Measurements from ENCODE around the gene IFT52.

The IFT52 gene

DNA sequence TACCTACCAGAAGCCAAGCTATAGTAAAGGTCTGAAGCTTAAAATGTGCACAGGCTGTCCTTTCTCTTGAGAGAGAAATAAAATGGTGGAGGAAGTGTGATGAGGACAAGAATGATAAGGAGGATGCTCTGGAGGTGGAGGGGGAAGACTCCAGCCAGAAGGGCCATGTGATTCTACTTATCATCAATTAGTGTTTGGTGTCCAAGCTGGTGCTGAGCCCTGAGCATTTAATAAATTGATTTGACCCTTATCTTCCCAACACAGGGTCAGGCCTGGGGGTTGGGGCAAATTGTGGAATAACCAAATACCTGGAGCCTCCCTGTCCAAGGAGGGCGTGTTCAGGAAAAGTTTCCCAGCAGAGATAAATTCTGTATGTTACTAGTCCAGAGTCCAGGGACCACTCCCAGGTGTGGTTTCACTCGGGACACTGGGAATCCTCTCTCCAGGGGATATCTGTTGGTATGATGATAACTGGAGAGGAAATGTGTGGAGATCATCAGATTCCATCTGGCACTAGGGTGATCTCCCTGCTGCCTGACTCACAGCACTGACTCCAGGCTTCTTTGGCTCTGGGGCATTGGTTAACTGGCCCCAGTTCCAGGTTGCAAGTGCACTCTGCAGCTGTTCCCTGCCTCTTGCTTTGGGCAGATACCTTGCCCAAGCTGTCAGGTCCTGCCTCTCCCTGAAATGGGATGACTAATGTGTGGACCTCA, 72.4 kb downstream of the IFT52 start:
- no peak overlapping the region for H3K4me3 ChIP-seq (ENCODE audit: low read depth, low read length)
- DNase-seq (ENCODE audit: low read depth) = no peak
- TF ChIP-seq CTCF (conservative IDR thresholded peaks at IDR 0.05; ENCODE audit: low read depth, low read length) = no peak

DNA sequence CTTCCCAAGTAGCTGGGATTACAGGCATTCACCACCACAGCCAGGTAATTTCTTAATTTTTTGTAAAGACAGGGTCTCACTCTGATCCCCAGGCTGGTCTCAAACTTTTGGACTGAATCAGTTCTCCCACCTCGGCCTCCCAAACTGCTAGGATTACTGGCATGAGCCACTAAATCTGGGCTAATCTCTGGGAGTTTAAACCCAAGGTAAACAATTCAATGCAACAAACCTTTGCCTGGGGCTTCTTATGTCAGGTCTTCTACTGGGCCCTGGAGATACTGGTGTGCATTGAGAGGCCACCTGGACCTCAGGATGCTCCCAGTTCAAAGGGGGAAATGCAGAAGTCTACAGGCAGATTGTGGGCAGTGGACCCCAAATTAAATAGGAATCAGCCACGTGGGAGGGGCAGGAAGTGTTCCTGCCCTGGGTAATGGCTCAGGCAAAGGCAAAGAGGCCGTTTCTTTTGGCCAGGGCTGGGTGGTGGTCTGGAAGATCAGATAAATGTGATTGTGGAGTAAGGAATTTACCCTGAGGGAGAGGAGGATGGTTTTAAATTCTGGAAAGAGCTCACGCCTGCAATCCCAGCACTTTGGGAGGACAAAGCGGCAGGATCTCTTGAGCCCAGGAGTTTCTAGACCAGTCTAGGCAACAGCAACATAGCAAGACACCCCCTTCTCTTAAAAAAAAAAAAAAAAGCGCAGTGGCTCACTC, 74.9 kb downstream of the IFT52 start:
- no peak for DNase-seq (ENCODE audit: low read depth)
- no peak overlapping the region for H3K4me3 ChIP-seq (ENCODE audit: low read depth, low read length)
- no peak for TF ChIP-seq CTCF (conservative IDR thresholded peaks at IDR 0.05; ENCODE audit: low read depth, low read length)

DNA sequence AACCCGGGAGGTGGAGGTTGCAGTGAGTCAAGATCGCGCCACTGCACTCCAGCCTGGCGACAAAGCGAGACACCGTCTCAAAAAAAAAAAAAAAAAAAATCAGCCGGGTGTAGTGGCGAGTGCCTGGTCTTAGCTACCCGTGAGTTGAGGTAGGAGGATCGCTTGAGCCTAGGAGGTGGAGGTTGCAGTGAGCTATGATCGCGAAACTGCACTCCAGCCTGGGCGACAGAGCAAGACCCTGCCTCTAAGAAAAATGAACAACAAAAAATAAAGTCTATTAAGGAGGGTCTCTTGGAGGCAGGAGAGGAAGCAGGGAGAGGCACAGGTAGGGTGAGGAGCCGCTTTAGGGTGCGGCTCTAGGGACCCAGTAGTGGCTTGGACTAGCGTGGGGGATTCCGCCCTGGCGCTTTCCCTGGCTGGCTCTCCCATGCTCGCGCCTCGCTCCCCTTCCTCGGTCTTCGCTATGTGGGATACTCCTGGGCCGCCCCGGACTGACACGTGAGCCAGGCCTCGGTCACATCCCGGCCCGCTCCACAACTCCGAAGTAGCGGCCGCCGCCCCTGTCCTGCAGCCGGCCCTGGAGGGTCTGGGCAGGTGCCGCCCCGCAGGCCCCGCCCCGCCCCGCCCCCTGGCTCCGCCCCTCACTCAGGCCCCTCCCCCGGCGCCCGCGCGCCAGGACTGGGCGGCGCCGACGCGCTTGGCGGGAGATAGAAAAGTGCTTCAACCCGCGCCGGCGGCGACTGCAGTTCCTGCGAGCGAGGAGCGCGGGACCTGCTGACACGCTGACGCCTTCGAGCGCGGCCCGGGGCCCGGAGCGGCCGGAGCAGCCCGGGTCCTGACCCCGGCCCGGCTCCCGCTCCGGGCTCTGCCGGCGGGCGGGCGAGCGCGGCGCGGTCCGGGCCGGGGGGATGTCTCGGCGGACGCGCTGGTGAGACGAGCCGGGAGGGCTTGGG, 75.9 kb downstream of the IFT52 start, which contains the start of gene MYBL2:
Gene MYBL2, plus strand, starts transcription at position 739 of the 953 bp plus-strand sequence. Its CDS starts 170 bp downstream, at position 909.
- no peak for TF ChIP-seq CTCF (conservative IDR thresholded peaks at IDR 0.05; ENCODE audit: low read depth, low read length)
- DNase-seq (ENCODE audit: low read depth) = peak; percentile 59
- H3K4me3 ChIP-seq (ENCODE audit: low read depth, low read length) = peak within 1 kb of the TSS; percentile 57

DNA sequence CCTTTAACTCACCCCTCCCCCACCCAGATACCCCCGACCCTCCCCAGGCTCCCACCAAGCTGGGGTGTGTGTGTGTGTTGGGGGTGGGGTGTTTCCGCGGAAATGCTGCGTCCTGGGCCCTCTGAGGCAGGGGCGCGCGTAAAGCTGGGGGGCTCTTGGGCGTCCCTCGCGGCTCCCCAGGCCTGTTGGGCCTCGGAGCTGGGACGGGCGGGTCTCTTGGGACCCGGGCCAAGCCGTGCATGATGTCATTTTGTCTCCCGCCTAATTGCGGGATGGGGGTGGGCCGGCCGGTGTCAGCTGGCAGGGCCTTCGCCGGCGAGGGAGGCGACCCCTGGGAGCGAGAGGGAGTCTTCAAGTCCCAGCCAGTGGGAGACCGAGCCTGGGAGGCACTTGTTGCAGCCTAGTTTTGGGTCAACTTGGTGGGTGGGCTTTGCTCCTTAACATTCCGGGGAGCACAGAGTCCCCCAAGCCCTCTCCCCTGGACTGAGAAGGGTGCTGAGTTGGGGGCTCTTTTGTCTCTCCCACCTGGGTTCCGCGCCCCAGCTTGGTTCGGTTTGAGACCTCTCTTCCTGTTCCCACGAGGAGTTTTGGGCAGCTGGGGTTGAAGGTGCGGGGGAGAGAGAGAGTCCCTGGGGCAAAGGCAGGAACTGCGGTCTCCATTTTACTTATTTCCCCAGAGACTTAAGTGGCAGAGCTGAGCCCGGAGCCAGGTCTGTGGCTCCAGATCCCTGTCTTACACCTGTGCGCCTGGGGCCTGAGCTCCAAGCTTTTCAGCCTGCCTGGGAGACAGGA, 76.8 kb downstream of the IFT52 start:
- H3K4me3 ChIP-seq (ENCODE audit: low read depth, low read length) = no peak overlapping the region
- no peak for TF ChIP-seq CTCF (conservative IDR thresholded peaks at IDR 0.05; ENCODE audit: low read depth, low read length)
- no peak for DNase-seq (ENCODE audit: low read depth)

- TF ChIP-seq CTCF (conservative IDR thresholded peaks at IDR 0.05; ENCODE audit: low read depth, low read length) = no peak
- DNase-seq (ENCODE audit: low read depth) = peak; percentile 48
These were observed 78.6 kb downstream of the IFT52 start for GRCh38 chr20:43669332-43669731.

DNA sequence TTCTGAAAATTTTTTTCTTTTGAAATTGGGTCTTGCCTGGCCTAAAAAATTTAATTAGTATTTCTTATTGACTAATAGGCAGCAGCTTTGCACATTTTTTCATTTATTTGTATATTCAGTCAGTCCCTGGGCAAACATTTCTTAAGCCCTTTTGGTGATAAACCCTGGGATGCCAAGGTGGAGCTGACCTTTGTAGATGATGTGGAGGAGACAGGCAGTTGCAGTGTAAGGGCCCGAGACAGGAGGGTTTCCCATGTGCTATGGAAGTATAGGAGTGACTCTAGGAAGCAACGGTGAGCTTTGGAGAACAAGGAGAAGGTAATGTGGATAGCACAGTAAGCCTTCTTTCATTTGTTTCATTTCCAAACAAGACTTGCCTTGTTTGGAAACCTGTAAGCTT, 79.7 kb downstream of the IFT52 start:
- H3K4me3 ChIP-seq (ENCODE audit: low read depth, low read length) = no peak overlapping the region
- no peak for TF ChIP-seq CTCF (conservative IDR thresholded peaks at IDR 0.05; ENCODE audit: low read depth, low read length)

More at GRCh38 chr20:43669332-43669731, 78.6 kb downstream of the IFT52 start:
- no peak overlapping the region for H3K4me3 ChIP-seq (ENCODE audit: low read depth, low read length)

More for the DNA sequence above, 79.7 kb downstream of the IFT52 start:
- DNase-seq (ENCODE audit: low read depth) = no peak

All from choroid plexus epithelial cell (primary cell).